ENCODE measurements around the gene EPHA7.

The EPHA7 gene

DNA sequence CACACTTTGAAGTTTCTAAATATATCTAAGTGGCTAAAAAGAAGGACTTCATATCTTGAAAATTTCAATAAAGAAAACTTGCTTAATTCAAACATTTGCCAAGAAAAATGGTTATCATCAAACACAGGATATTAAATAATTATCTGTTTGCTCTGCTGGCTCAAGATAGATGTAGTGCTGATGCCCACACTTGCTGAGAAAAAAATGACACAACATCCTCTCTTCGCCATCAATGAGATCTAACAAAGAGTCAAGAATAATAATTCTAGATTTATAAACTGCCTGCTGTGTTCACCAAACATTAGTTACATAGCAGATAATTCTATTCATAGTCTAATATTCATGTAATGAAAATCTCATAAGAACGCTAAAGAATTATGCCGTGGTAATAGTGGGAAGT, 93.6 kb downstream of the EPHA7 start:
- no peak for DNase-seq (ENCODE audit: low read depth in 2 of 2)

DNA sequence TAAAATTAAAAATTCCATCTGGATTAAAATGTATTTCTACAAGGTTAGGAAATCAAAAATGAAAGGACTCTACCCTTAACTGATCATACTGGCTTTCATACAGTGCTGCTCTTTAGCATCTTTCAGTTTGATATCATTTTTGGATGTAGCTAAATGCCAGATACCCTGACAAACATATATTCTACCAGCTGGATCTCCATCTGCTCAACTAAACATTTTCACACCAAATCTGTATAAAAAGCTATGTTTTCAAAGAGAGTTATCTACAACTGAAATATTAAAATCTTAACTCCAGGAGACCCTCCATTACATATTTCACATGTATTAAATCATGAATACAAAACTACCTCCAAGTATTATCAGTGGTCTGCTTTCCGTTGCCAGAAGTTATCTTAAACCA, 95.7 kb downstream of the EPHA7 start:
- no peak for DNase-seq (ENCODE audit: low read depth in 2 of 2)

DNA sequence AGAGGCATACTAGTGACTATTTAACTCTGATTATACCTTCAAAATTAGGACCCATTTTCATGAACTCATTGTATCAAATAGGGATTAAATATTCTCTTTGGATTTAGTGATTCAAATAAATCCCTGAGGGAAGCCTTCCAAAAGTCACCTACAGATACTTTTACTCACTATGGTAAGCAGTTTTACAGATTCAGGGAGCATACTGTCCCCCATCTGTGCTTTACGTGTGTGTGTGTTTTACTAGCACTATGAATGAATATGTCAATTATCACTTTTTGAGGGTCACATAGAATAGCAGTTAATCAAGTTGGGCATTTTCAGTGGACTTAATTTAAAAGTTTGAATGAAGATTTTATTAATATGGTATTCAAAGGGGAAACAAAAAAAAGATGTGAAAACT, 96.7 kb downstream of the EPHA7 start:
- DNase-seq (ENCODE audit: low read depth in 2 of 2) = no peak

DNA sequence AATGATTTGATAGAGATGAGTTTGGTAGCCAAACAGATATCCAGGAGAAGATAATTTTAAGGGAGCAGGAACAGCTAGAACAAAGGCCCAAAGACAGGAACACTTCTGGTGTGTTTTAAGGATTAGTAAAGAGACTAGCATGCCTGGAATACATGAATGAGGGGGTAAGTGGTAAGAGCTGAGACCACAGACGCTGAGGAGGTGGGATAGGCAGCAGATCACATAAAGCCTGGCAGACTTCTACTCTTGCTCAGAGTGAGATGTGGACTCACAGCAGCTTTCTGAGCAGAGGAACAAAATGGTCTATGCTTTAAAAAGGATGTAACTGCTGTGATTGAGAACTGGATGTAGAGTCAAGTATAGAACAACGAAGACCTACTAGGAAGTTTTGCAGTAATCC, 100.1 kb downstream of the EPHA7 start:
- DNase-seq (ENCODE audit: low read depth in 2 of 2) = no peak

DNA sequence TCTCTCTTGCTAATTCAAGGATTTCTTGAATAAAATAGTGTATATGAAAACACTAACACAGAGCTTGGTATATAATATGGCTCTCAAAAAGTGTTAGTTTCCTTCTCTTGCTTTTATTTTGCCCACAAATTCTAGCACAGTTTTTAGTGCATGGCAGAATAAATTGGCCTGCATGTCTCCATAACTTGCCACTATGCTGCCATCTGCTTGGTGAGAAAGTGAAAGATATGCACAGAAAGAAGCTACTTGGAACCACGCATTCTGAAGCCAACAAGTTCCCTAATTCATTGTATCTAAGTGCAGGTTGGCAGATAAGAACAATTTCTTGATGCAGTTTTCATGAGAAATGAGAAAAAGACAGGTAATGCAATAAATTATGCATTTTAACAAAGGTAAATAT, 101.2 kb downstream of the EPHA7 start:
- no peak for DNase-seq (ENCODE audit: low read depth in 2 of 2)

DNA sequence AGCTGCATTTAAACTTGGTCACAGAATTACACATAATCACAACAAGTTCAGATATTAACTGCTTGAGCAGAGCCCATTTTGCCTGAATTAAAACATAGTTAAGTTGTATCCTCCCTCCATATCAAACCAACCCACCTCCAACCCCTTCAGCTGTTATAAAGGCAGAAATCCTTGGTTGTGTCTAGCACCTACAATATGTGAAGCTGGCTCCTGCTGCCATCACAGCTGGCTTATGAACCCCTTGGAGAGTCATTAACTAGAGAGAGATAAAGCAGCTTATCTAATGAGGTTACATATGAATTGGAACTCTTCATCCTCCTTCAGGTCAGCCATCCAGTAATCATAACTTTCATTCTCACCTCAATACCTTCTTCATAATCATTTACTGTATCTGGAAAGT, 101.8 kb downstream of the EPHA7 start:
- DNase-seq (ENCODE audit: low read depth in 2 of 2) = no peak

DNA sequence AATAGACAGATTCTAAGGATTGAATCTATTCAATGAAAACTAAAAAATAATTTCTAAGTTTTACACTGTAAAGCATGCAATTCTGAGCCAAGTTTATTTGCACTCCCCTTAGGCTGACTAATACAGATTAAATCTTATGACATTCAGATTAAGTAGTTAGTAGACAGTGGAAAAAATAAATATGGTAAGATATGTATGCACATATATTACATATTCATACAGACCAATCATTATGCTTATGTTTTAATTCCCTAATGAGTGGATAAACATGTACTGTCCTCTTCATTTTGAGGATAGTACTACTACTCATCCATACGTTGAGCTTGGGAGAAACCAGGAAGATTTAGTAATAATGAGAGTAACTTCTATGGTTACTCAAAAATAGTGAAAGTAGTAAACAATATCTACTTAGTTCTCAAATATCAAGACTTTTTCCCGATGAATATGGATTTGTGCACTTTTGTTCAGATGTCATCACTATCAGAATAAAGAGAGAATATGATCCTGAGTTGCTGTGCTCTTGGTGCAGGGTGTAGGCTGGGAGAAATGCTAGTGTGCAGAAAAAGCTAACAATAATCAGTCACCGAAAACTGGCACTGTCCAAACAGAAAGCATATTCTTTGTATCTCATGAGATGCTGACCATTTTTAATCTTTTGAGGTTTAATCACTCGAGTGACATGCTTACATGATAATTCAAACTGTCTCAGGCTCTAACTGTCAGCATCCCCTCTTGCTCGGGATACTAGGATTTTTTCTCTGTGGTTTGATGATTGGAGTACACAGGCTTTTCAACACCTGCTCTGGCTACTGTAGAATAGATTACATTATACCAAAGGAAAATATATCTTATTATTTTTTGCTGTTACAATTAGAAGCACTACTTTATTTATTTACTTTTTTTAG, 111.6 kb downstream of the EPHA7 start:
- DNase-seq (ENCODE audit: low read depth in 2 of 2) = no peak

DNA sequence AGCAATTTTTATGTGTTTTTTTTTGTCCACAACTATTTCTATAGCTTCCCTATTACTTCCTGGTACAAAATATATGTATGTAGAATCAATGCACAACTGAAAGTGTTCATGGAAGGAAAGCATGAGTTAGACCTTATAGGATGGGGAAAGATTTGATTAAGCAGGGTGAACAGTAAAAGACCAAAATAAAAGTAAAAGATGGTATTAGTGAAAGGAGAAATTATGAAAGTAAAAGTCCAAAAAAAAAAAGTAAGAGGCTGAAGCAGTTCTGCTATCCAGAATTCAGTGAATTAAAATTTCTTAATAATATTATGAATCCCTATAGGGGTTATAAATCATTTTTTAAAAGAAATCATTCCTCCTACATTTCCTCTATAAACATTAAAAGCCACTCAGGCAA, 114.3 kb downstream of the EPHA7 start:
- no peak for DNase-seq (ENCODE audit: low read depth in 2 of 2)

DNA sequence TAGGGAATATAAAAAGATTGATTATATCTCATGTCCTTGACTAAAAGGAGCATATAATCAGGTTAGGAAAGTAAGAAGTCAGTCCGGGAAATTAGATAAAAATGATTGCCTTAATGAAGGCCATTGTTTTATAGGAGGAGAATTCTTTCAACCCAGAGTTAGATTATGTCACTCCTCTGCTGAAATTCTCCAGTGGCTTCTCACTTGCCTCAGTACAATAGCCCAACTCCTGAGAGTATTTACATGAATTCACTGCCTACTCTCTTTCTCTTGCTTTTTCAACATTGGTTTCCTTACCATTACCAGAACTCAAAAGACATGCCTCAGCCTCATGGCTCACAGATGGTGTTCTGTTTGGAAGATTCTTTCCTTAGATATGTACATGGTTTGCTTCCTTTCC, 114.9 kb downstream of the EPHA7 start:
- DNase-seq (ENCODE audit: low read depth in 2 of 2) = no peak

DNA sequence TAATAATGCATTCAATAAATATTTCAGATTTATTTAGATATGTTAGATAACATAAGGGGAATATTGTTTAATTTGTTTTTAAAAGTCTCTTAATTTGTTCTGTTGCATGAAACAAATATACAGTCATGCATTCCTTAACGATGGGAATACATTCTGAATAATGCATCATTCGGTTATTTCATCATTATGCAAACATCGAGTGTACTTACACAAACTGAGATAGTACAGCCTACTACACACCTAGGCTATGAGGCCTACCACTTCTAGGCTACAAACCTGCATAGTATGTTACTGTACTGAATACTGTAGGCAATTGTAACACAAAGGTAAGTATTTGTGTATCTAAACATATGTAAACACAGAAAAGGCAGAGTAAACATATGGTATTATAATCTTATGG, 118.7 kb downstream of the EPHA7 start:
- DNase-seq (ENCODE audit: low read depth in 2 of 2) = no peak

DNA sequence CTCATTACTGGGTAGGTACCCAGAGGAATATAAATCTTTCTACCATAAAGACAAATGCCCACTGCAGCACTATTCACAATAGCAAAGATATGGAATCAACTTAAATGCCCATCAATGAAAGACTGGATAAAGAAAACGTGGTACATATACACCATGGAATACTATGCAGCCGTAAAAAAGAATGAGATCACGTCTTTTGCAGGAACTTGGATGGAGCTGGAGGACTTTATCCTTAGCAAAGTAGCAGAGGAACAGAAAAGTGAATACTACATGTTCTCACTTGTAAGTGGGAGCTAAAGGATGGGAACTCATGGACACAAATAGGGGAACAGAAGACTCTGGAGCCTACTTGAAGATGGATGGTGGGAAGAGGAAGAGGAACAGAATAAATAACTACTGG, 119.7 kb downstream of the EPHA7 start:
- DNase-seq (ENCODE audit: low read depth in 2 of 2) = no peak

DNA sequence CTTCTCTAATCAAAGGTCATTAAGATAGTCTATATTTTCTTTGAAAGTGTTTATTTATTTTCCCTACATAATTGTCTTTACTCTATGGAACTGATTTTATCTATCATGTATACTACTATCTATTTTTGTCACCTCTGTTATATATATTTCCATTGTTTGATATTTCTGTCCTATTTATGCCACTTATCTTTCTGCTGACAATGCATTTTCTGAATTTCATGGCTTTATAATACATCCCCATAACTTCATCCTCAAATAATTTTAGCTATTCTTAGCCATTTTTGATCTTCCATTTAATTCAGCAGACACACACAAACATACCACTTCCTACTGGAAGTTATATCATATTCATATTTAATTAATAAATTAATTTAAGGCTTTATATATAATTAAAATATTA, 123.7 kb downstream of the EPHA7 start:
- no peak for DNase-seq (ENCODE audit: low read depth in 2 of 2)

DNA sequence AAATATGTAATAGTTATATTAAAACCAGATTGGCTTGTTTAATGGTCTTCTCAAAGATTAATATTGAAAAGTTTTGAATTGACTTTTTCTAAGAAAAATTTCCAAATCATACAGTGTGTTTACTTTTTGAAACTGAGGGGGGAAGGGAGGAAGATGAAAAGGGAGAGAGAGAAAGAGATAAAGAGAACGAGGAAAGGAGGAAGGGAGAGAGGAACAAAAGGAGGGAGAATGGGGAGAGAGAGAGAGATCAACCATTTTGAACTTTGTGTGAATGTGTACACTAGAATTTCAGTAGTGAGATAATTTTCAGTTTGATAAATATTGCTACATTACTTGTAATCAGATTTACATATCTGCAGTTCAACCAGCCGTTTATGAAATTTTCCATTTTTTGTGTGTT, 124.5 kb downstream of the EPHA7 start:
- no peak for DNase-seq (ENCODE audit: low read depth in 2 of 2)

DNA sequence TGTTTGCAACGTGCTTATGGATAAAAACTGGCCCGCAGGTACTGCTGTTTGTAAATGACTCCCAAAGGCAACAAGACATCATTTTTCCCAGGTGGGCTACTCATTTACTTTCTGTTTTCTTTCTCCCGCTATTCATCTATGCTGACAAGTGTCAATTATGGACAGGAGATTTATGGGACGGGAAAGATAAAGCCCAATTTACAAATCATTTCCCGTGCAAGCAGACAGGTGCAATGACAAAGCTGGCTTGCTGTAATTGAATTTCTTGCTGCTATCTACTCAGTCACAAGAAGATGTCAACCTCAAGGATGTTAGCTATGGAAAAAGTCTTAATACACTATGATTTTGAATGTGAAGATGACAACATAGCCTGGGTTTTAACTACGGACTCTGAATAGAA, 125.5 kb downstream of the EPHA7 start:
- DNase-seq (ENCODE audit: low read depth in 2 of 2) = no peak

DNA sequence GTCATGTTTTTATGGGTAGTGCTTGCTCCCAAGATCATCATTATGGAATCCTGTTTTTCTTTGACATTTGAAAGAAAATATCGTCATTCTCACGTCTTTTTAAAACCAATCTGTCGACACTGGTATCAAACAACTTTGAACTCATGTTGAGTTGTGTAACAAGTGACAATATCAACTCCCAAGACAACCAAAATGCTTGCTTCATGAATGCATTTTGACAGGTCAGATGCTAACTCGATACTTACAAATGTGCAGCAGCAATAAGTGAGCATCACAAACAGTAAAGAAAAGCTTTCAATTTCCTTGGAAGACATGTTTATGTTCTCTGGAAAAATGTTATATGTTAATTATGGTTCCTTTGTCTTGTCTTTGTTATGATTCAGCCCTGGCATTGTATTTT, 125.9 kb downstream of the EPHA7 start:
- no peak for DNase-seq (ENCODE audit: low read depth in 2 of 2)

DNA sequence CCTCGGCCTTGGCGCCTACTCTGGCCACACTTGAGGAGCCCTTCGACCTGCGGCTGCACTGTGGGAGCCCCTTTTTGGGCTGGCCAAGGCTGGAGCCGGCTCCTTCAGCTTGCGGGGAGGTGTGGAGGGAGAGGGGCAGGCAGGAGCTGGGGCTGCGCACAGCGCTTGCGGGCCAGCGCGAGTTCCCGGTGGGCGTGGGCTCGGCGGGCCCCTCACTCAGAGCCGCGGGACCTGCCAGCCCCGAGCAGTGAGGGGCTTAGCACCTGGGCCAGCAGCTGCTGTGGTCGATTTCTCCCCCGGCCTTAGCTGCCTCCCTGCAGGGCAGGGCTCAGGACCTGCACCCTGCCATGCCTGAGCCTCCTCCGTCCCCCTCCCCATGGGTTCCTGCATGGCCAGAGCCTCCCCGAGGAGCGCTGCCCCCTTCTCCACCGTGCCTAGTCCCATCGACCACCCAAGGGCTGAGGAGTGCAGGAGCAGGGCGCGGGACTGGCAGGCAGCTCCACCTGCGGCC, 136.8 kb downstream of the EPHA7 start:
- DNase-seq (ENCODE audit: low read depth in 2 of 2) = no peak

DNA sequence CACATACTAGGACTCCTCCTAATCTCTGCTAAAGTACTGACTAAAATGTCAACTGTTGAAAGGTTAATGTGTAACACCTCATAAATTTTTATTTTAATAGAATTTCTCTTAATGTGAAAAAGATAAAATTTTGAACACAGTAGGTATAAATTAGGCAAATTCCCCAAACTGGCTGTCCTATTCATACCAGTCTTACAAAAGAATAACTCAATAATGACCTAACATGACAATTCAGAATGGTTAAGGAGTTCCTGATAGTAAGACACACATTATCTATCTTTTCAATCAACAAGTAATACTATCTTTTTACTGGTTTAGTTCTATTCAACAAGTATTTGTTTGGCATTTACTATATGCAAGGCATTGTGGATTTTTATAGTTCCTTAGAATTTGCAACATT, 141.1 kb downstream of the EPHA7 start:
- DNase-seq (ENCODE audit: low read depth in 2 of 2) = no peak

DNA sequence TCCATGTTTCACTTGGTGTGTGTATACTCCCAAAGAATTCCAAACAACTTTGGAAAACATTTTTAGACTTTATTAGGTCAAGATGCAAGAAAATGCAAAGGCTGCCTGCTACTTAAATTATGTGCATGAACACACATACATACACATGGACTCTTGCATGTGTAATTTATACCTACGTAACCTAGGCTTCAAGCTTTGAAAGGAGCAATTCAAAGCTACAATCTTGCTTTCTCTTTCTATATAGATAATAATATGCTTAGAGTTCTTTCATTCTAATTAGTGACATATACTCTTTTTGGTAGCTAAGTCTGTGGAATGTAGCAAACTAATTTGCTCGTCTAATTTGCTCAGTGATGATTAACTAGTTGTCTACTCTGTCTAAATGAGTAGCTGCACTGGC, 146.5 kb downstream of the EPHA7 start:
- no peak for DNase-seq (ENCODE audit: low read depth in 2 of 2)

DNA sequence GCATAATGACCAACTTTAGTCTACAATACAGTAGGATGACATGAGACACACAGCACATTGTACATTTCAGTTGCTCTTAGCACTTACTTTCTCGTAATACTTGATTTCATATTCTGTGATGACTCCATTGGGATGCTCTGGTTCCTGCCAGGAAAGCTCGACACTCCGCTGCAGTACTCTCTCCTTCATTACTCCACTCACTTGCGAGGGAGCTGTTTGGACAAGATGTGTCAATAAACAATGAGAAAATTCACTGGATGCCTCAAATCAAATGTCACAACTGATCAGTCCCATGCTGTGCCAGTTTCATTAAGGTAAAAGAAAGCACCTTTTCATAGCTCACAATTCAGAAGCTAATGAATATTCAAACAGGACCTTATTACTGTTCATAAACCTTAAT, 147.1 kb downstream of the EPHA7 start:
- DNase-seq (ENCODE audit: low read depth in 2 of 2) = no peak

DNA sequence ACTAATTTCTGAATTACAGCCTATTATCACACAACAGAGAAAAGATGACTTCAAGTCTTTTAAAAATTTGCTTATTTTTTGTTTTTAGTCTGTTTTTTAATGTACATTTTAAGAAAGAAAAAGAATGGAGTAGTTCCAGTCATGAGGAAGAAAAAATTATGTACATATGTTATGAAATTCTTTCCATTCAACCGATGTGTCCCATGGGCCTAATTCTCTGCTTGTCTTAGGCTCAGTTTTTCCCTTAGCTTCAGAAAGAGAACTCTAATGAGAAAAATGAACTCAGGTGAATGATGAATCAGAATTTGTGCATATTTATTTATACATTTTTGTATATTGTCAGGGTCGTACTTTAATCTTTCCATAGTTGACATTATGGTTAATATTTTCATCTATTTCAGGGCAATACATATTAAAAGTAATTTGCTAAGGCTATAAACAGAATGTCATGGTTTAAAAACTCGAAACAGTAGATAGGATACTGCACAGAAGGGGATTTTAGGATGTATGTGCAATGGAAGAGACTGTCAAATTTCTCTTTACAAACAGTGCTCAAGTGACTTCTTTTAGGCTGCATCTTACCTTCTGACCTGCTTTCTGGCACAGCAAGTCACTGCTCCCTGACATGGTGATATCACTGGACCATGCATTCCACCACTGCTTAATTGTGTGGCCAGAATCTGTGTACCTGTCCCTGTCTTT, 153.1 kb downstream of the EPHA7 start:
- no peak for DNase-seq (ENCODE audit: low read depth in 2 of 2)

DNA sequence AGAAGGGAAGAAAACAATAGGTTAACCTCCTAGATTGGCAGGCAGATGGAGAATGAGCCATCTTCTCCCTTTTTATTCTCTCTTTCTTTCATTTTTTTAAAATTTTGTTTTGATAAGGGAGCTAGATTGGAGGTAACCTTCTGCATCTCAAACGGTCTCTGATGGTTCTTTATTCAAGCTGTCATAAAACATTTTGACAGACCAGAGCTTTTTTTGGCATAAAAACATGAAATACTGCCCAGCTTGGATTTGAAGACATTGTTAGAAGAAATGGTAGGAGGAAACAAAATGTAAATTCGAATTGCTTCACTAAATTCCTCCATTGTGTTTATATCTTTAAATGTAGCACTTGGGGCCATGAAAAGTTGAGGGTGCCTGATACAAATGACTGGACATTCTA, 158.5 kb downstream of the EPHA7 start:
- DNase-seq (ENCODE audit: low read depth in 2 of 2) = no peak

DNA sequence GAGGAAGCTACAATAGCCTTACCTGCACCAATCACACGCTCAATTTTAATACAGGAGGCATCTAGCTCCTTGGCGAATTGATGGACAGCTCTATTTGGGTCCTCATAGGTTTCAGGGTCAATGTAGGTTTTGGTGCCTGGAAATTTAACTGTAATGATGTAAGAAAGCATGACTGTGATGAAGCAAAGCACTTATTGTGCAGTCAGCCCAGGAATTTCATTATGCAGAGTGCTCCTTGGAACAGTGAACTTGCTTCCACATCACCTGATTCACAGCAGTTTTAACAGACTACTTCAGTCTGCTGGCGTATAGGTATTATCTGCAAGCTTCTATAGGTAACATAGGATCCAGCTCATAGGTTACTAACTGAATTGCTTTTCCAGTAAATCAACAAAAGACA, 160.0 kb downstream of the EPHA7 start:
- DNase-seq (ENCODE audit: low read depth in 2 of 2) = no peak

DNA sequence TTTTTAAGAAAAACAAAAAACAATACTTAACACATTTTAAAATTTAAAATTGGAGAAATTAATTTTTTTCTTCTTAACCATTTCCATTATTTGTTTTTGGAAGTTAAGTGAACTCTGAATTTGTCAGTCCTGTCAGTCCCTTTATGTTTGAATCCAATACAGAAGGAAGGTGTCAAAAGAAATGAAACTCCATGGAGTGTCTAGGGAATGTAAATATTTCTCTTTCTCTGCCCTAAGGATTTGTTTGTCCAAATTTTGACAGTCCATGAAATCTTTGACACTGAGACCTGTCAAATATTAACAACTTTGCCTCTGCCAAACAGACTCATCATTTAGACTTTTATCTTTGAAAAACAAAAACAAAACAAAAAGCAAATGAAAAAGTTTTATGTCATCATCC, 166.4 kb downstream of the EPHA7 start:
- DNase-seq (ENCODE audit: low read depth in 2 of 2) = no peak
